BJ (cell line): ENCODE data around the gene SHC4. TPM values are rescaled to one million over a fixed set of nuclear protein-coding genes. Genes with fewer than 3 reads are reported as not detected.

ENCODE experiments used
- CTCF ChIA-PET: fragments of 350-600 bp; formaldehyde crosslinking; extraction: SDS; loops from one replicate; lab custom pipeline; 2021; ENCODE audit warnings: antibody characterized with exemption, inconsistent platforms; lab: Yijun Ruan, JAX
- POLR2A ChIA-PET: fragments of 300-600 bp; sonication (Branson Sonifier 250); formaldehyde crosslinking; extraction: SDS; loops from one replicate; lab custom pipeline; 2021; ENCODE audit warnings: antibody characterized with exemption; lab: Charles Lee
- DNase-seq: peaks from one replicate; pipeline ENCODE4 v3.0.0-alpha.2; 2011; ENCODE audit warnings: low read depth
- H3K27me3 ChIP-seq: 2 replicates; pipeline ENCODE4 v1.6.0; 2011; ENCODE audit warnings: low read length; ENCODE audit not compliant: control insufficient read depth, insufficient read depth
- H3K36me3 ChIP-seq: 2 replicates; pipeline ENCODE4 v1.5.1; 2011; ENCODE audit warnings: low read length; ENCODE audit not compliant: control insufficient read depth, insufficient read depth
- H3K4me3 ChIP-seq: 2 replicates; pipeline ENCODE4 v1.5.1; 2011; ENCODE audit warnings: low read depth, mild to moderate bottlenecking, control low read depth, low read length
- CTCF ChIP-seq: IDR thresholded peaks from 2 replicates; pipeline ENCODE4 v1.5.1; 2011; ENCODE audit warnings: low read depth, mild to moderate bottlenecking, control low read depth, inconsistent platforms, low read length, moderate library complexity; ENCODE audit not compliant: insufficient read depth
- polyA plus RNA-seq: library from polyadenylated mRNA; depleted of rRNA; stranded (reverse); fragments of >200 nt; gene quantifications from 2 replicates; pipeline ENCODE4 v1.2.3, GENCODE V29; 2011

Gene SHC4
- polyA plus RNA-seq, 1 experiment: 0.74 TPM

- TF ChIP-seq CTCF: no peak
- no peak for DNase-seq
- no peaks in the 10 kb centered on the region for H3K36me3 ChIP-seq
- POLR2A ChIA-PET: no interaction called here
- H3K27me3 ChIP-seq: no peaks in the 10 kb centered on the region
- H3K4me3 ChIP-seq: no peak overlapping the region
- CTCF ChIA-PET: interaction anchor here (0.7 to 4.1 kb wide), 4 partner anchors 14 to 280 kb away, joined by 3 to 21 read pairs (median 10); no protein-coding TSS in a partner anchor
Measured at GRCh38 chr15:48866141-48866563, 97.6 kb downstream of the SHC4 start.

- H3K4me3 ChIP-seq: no peak overlapping the region
- CTCF ChIA-PET: interaction anchor here (0.7 to 4.1 kb wide), 6 partner anchors 10 to 280 kb away, joined by 3 to 21 read pairs (median 6); no protein-coding TSS in a partner anchor
Measured at GRCh38 chr15:48865370-48866079, 98.2 kb downstream of the SHC4 start.

GRCh38 chr15:48862705-48863104, 101.0 kb downstream of the SHC4 start:
- Histone ChIP-seq H3K4me3 (no peak overlapping the region), H3K27me3 (no peaks in the 10 kb centered on the region), H3K36me3 (no peaks in the 10 kb centered on the region)
- DNase-seq: no peak
- POLR2A ChIA-PET: no interaction called here
- CTCF ChIA-PET: interaction anchor here (0.7 to 3.3 kb wide), 11 partner anchors 15 to 559 kb away, joined by 3 to 43 read pairs (median 9); partner anchors contain the start of genes EID1 and SHC4
- TF ChIP-seq CTCF: no peak

More at GRCh38 chr15:48865370-48866079, 98.2 kb downstream of the SHC4 start:
- Histone ChIP-seq H3K36me3 (no peaks in the 10 kb centered on the region), H3K27me3 (no peaks in the 10 kb centered on the region)
- no peak for TF ChIP-seq CTCF
- POLR2A ChIA-PET: no interaction called here
- DNase-seq: no peak

GRCh38 chr15:48861813-48862431, 101.8 kb downstream of the SHC4 start:
- no peak for DNase-seq
- POLR2A ChIA-PET: no interaction called here

More at GRCh38 chr15:48861813-48862431, 101.8 kb downstream of the SHC4 start:
- peak; percentile 80 for TF ChIP-seq CTCF
- Histone ChIP-seq H3K4me3 (no peak overlapping the region), H3K27me3 (no peaks in the 10 kb centered on the region), H3K36me3 (no peaks in the 10 kb centered on the region)
- CTCF ChIA-PET: interaction anchor here (0.6 to 3.3 kb wide), 26 partner anchors 10 to 1283 kb away, joined by 3 to 43 read pairs (median 4); partner anchors contain the start of genes COPS2, EID1, FGF7 and SHC4
